Measurements from ENCODE around the gene PIP4K2A. TPM values are rescaled to one million over a fixed set of nuclear protein-coding genes. Genes with fewer than 3 reads are reported as not detected.

The PIP4K2A gene
- total and polyA plus RNA-seq, 7 donors = 2.3 to 9.7 (median 6.4) TPM

DNA sequence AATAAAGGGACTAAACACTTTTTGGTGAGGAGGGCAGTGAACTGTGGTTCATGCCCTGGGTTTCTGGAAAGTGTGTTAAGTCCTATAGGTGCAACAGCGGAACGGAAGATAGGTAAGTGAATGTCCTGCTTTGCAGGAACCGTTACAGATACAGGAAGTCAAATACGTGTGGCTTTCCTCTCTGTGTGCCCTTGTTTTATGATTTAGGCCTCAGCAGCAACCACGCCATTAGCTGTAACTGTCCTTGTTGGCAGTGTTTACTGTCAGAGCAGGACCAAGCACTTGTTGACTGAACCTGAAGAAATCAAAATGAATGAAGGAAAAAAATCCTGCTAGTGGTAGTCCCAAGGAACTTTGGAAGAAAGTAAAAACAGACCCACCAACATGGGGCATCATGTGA, 150.3 kb downstream of the PIP4K2A start:
- Histone ChIP-seq H3K27ac (no peak overlapping the region), H3K27me3 (ENCODE audit: insufficient read depth in 3 of 3, low read length in 2 of 3) (no peaks in the 10 kb centered on the region), H3K36me3 (ENCODE audit: insufficient read depth in 1 of 2, low read depth in 1 of 2) (peaks cover 0 to 7% of the 10 kb centered on the region in 2 donors), H3K4me1 (no peaks in the 10 kb centered on the region), H3K9me3 (no peaks in the 10 kb centered on the region), H3K4me3 (no peak overlapping the region)
- ATAC-seq (no peak), DNase-seq (no peak)
- TF ChIP-seq, protein P1, sequence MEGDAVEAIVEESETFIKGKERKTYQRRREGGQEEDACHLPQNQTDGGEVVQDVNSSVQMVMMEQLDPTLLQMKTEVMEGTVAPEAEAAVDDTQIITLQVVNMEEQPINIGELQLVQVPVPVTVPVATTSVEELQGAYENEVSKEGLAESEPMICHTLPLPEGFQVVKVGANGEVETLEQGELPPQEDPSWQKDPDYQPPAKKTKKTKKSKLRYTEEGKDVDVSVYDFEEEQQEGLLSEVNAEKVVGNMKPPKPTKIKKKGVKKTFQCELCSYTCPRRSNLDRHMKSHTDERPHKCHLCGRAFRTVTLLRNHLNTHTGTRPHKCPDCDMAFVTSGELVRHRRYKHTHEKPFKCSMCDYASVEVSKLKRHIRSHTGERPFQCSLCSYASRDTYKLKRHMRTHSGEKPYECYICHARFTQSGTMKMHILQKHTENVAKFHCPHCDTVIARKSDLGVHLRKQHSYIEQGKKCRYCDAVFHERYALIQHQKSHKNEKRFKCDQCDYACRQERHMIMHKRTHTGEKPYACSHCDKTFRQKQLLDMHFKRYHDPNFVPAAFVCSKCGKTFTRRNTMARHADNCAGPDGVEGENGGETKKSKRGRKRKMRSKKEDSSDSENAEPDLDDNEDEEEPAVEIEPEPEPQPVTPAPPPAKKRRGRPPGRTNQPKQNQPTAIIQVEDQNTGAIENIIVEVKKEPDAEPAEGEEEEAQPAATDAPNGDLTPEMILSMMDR (IDR thresholded peaks at IDR 0.05) = no peak
- 79 to 91% (median 87%) methylated on average over 5 of the region's 5 CpGs for WGBS, 3 donors
- intact Hi-C loops (cut with DNase I) = no loop called here

DNA sequence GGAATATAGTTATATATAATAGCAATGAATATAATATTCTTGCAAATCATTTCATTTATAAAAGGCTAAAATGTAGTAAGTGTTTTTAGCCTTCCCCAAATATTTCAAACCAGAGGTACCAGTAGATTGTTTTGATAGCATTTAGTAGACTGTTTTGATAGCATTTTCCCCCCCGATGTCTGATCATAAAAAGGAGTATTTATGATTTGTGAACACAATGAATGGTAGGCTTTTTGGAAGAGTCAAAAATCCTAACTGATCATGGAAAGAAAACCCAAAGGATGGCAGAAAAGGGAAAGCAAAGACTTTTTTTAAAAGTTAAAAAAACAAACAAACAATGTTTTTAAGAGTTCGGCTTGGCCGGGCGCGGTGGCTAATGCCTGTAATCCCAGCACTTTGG, 152.5 kb downstream of the PIP4K2A start:
- intact Hi-C loops (cut with DNase I) = no loop called here
- TF ChIP-seq, protein P1 (IDR thresholded peaks at IDR 0.05) = no peak
- Histone ChIP-seq H3K4me1 (peaks cover 2% of the 10 kb centered on the region), H3K9me3 (no peaks in the 10 kb centered on the region), H3K4me3 (no peak overlapping the region), H3K27me3 (ENCODE audit: insufficient read depth in 3 of 3, low read length in 2 of 3) (no peaks in the 10 kb centered on the region), H3K27ac (no peak overlapping the region), H3K36me3 (ENCODE audit: insufficient read depth in 1 of 2, low read depth in 1 of 2) (peaks cover 0 to 7% of the 10 kb centered on the region in 2 donors)
- WGBS, 3 donors = 98 to 99% (median 99%) methylated on average over 5 of the region's 5 CpGs
- DNase-seq = no peak
- ATAC-seq = no peak

DNA sequence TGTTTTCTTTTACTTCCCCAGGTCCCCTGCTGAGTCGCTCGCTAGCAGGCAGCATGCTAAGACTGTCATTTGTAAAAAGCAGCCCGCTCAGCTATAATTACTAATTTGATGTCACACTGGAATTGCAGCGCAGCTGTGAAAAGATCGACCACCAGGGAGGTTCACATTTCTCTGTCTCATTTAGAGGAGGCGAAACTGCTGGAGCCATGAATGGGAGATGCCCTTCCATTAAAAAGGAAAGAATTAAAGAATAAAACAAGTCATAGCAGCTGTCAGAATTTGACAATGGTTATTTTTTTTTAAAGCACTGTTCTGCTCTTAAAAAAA, 153.5 kb downstream of the PIP4K2A start:
- TF ChIP-seq, protein P1 (IDR thresholded peaks at IDR 0.05) = no peak
- ATAC-seq (no peak), DNase-seq (no peak)
- Histone ChIP-seq H3K27ac (no peak overlapping the region), H3K36me3 (ENCODE audit: insufficient read depth in 1 of 2, low read depth in 1 of 2) (peaks cover 0 to 7% of the 10 kb centered on the region in 2 donors), H3K27me3 (ENCODE audit: insufficient read depth in 3 of 3, low read length in 2 of 3) (no peaks in the 10 kb centered on the region), H3K4me3 (no peak overlapping the region), H3K4me1 (peaks cover 12% of the 10 kb centered on the region), H3K9me3 (no peaks in the 10 kb centered on the region)
- intact Hi-C loops (cut with DNase I) = no loop called here
- WGBS, 3 donors = 51 to 74% (median 59%) methylated on average over 6 of the region's 6 CpGs

DNA sequence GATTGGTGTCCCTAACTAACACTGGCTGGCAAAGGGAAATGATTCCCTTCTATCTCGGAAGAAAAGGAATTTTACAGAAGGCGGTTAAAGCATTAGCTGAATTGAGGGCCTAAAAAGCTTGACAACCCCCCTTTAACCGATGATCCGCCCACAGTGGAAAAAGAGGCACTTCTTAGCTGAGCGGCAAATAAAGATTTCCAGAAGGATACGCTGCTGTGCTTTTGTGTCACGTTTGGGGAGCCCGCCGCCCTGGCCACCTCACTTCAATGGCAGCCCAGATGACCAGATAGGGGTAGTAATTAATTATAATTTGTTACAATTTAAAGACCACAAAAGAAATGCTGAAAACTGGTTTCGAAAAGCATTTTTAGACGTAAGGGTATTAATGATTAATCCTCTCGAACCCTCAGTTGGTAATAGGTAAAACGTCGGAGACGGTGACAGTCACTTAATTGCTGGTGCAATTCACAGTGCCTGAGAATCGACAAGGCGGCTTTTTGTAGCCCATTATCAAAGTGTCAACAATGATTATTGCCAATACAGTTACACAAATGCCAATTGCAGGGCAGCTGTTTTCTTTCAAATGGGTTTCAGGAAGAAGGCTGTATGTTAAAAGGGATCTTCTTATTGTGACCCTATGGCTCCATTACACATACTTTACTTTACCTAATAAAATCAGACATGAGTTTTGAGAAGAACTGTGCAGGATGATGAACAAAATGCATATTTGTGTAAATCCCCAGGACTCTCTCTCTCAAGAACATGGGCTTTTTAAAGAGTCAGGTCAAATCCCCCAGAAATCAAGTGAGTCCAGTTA, 154.1 kb downstream of the PIP4K2A start:
- no peaks in the 10 kb centered on the region for H3K27me3 ChIP-seq (ENCODE audit: insufficient read depth in 3 of 3, low read length in 2 of 3)
- DNase-seq (no peak), ATAC-seq (no peak)
- H3K4me1 ChIP-seq = peaks cover 12% of the 10 kb centered on the region
- H3K9me3 ChIP-seq = no peaks in the 10 kb centered on the region
- H3K4me3 ChIP-seq = no peak overlapping the region
- TF ChIP-seq, protein P1 (IDR thresholded peaks at IDR 0.05) = no peak
- intact Hi-C loops (cut with DNase I) = no loop called here
- H3K27ac ChIP-seq = no peak overlapping the region
- WGBS, 3 donors = 93 to 94% (median 93%) methylated on average over 17 of the region's 17 CpGs
- peaks cover 0 to 7% of the 10 kb centered on the region in 2 donors for H3K36me3 ChIP-seq (ENCODE audit: insufficient read depth in 1 of 2, low read depth in 1 of 2)

Measured in psoas muscle (tissue), 8 donors.